ENCODE measurements around the gene SLC22A13. TPM values are rescaled to one million over a fixed set of nuclear protein-coding genes. Genes with fewer than 3 reads are reported as not detected.

SLC22A13 gene
- total RNA-seq, 4 donors from 2014 or later = 0.29 to 0.58 (median 0.51) TPM; not detected in 1

DNA sequence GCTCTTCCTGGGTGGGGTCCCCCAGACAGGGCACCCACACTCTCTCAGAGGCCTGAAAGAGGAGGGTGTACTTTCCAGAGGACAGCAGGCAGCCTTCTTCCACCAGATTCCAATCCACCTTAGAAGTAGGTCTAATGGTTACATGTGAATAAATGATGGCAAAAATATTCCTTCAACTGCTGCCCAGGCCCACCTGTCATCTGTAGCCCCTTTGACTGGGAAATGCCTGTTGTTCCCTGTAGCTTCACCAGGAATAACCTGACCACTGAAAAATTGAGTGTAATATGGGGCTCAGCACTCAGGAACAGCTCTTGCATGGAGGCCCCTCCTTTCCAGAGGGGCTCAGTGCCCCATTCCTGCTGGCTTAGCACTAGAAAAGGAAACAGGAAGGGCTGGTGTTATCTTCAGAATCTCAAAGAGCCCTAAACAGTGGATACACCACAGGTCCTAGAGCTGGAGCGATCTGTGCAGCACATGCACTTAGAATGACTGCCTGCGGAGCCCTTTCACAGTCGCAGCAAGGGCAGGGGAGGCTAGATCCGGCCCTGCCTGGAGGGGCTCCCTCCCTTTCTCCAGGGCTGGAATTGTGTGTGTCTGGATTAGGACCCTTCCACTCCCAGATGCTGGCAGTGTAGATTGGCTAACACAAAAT is 48.6 kb downstream of the SLC22A13 start:
- TF ChIP-seq, protein P1, sequence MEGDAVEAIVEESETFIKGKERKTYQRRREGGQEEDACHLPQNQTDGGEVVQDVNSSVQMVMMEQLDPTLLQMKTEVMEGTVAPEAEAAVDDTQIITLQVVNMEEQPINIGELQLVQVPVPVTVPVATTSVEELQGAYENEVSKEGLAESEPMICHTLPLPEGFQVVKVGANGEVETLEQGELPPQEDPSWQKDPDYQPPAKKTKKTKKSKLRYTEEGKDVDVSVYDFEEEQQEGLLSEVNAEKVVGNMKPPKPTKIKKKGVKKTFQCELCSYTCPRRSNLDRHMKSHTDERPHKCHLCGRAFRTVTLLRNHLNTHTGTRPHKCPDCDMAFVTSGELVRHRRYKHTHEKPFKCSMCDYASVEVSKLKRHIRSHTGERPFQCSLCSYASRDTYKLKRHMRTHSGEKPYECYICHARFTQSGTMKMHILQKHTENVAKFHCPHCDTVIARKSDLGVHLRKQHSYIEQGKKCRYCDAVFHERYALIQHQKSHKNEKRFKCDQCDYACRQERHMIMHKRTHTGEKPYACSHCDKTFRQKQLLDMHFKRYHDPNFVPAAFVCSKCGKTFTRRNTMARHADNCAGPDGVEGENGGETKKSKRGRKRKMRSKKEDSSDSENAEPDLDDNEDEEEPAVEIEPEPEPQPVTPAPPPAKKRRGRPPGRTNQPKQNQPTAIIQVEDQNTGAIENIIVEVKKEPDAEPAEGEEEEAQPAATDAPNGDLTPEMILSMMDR (IDR thresholded peaks at IDR 0.05 in 4 of 5, conservative IDR thresholded peaks at IDR 0.05 in 1 of 5) = no peak
- TF ChIP-seq POLR2A (IDR thresholded peaks at IDR 0.05) = no peak
- Histone ChIP-seq H3K9me3 (no peaks in the 10 kb centered on the region), H3K4me3 (no peak overlapping the region), H3K27me3 (no peaks in the 10 kb centered on the region), H3K36me3 (no peaks in the 10 kb centered on the region), H3K4me1 (no peaks in the 10 kb centered on the region), H3K27ac (no peak overlapping the region)
- ATAC-seq (no peak), DNase-seq (no peak)
- intact Hi-C loops (cut with DNase I; ENCODE audit: low total_unique reads) = no loop called here
- in situ Hi-C loops (cut with MboI; ENCODE audit: low sequenced_read_pairs in 4 of 4) = no loop called here

DNA sequence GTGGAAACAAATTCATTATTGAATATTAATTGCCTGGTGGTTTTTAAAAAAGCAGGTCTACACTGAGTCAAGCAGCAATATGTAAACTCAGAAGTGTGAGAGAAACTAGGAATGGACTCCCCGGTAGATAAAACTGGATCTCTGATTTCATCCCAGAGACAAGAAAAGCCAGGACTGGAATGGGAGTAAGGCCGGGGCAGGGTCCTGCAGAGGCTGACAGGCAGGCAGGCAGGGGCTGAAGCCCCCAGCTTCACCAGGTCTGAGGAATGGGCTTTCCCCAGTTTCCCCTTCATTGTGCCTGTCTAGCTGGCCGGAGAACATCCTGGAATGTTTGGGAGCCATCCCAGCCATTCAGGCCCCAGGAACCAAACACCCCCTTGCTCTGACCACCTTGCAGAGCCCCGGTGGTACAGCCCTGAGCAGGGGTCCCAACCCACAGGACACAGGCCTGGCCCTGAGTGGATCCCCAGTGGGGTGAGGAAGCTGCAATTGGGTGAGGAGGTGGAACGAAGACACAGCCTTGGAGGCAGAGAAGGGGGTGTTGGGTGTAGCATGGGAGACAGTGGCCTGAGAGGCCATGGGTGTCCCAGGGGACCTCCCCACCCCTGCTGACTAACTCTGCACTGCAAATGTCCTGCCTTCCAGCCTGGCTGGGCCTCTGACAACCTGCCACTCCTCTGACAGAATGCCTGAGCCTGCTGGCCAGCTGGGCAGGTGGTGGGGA is 49.3 kb downstream of the SLC22A13 start:
- TF ChIP-seq, protein P1 (IDR thresholded peaks at IDR 0.05 in 4 of 5, conservative IDR thresholded peaks at IDR 0.05 in 1 of 5) = no peak
- no peak for TF ChIP-seq POLR2A (IDR thresholded peaks at IDR 0.05)
- Histone ChIP-seq H3K4me3 (no peak overlapping the region), H3K4me1 (no peaks in the 10 kb centered on the region), H3K36me3 (no peaks in the 10 kb centered on the region), H3K9me3 (no peaks in the 10 kb centered on the region), H3K27me3 (no peaks in the 10 kb centered on the region), H3K27ac (no peak overlapping the region)
- in situ Hi-C loops (cut with MboI; ENCODE audit: low sequenced_read_pairs in 4 of 4) = no loop called here
- no peak for ATAC-seq
- intact Hi-C loops (cut with DNase I; ENCODE audit: low total_unique reads) = no loop called here
- no peak for DNase-seq

DNA sequence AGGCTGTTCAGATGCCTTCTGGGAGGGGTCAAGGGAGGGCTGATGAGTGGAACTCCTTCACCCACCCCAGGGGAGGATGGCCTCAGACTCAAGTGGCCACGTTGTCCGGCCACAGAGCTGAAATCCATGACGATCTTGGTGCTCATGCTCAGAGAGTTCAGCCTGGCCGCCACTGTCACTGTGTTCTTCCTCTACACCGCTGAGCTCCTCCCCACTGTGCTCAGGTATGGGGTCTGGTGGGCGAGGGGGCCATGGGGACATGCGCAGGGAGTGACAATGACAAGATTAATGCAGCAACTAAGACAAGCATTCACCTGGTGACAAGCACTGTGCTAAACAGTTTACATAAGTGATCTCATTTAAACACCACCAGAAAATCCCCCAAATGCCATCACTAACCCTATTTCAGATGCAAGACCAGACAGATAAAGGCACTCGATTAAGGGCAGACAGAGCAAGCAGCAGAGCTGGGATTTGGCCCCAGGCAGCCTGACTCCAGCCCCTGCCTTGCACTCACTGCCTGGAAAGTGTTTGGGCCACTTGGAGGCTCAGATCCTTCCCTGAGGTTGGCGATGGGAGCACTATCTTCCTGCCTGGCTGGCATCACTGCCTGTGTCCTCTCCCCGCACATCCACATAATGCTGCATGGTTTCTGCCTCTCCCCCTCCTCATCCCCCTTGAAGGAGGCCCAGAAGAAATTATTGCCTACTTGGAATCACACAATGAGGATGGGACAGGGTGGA is 50.0 kb downstream of the SLC22A13 start:
- Histone ChIP-seq H3K36me3 (no peaks in the 10 kb centered on the region), H3K27ac (no peak overlapping the region), H3K4me3 (no peak overlapping the region), H3K9me3 (no peaks in the 10 kb centered on the region), H3K27me3 (no peaks in the 10 kb centered on the region), H3K4me1 (no peaks in the 10 kb centered on the region)
- TF ChIP-seq POLR2A (IDR thresholded peaks at IDR 0.05) = no peak
- TF ChIP-seq, protein P1 (IDR thresholded peaks at IDR 0.05 in 4 of 5, conservative IDR thresholded peaks at IDR 0.05 in 1 of 5) = no peak
- intact Hi-C loops (cut with DNase I; ENCODE audit: low total_unique reads) = no loop called here
- in situ Hi-C loops (cut with MboI; ENCODE audit: low sequenced_read_pairs in 4 of 4) = no loop called here
- no peak for ATAC-seq
- no peak for DNase-seq

DNA sequence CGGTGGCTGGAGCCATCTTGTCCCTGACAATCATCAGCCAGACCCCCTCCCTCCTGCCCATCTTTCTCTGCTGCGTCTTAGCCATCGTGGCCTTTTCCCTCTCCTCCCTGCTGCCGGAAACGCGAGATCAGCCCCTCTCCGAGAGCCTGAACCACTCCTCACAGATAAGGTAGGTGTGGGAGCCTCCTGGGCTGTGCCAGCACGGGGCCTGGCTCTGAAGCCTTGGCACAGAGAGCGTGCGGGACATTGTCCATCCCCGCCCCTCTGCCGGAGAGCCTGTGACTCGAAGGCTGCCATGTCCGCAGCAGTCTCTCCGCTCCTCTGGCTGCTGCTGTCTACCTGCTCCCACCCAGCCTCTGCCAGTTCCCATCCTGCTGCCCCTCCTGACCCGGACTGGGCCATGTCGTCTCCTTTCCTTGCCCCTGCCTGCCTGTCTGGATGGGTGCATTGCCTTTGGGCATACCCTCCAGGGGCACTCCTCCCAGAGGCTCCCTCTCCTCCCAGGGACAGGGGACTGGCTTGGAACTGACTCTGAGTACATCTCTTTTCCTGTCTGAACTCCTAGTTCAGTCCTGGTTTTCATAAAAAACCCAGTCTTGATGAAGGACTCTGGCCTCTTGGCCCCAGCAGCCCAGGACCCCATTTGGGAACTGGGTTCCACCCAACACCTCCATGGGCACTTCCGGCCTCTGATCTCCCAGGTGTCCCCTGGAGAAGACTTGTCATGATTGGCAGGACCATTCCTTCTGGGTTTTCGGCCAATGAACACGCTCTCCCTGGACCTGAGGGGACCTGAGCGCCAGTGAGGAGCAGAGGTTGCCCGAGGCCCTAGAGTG is 51.0 kb downstream of the SLC22A13 start:
- no peaks in the 10 kb centered on the region for H3K27me3 ChIP-seq
- no peak for TF ChIP-seq POLR2A (IDR thresholded peaks at IDR 0.05)
- TF ChIP-seq, protein P1 (IDR thresholded peaks at IDR 0.05 in 4 of 5, conservative IDR thresholded peaks at IDR 0.05 in 1 of 5) = no peak
- intact Hi-C loops (cut with DNase I; ENCODE audit: low total_unique reads) (no loop called here), in situ Hi-C loops (cut with MboI; ENCODE audit: low sequenced_read_pairs in 4 of 4) (no loop called here)
- H3K36me3 ChIP-seq = no peaks in the 10 kb centered on the region
- H3K4me3 ChIP-seq = no peak overlapping the region
- H3K27ac ChIP-seq = no peak overlapping the region
- no peaks in the 10 kb centered on the region for H3K9me3 ChIP-seq
- H3K4me1 ChIP-seq = no peaks in the 10 kb centered on the region
- DNase-seq (no peak), ATAC-seq (no peak)
